GM18508 (cell line): Measurements from ENCODE around the gene TIA1.
"Not testable (repeated sequence)": the region's sequence is repeated elsewhere in the genome, so short reads cannot be mapped to it uniquely, and the experiment has no call there.

ENCODE experiments used
- ATAC-seq: cut with Tn5 transposase; IDR thresholded peaks from one replicate; pipeline ENCODE4 v1.9.1; 2021; ENCODE audit warnings: moderate number of reproducible peaks; ENCODE audit not compliant: insufficient read depth, unreplicated experiment

The TIA1 gene

GRCh38 chr2:70223305-70223704, 25.1 kb downstream of the TIA1 start:
- ATAC-seq: not testable (repeated sequence)

GRCh38 chr2:70214953-70215549, 33.4 kb downstream of the TIA1 start:
- no peak for ATAC-seq

GRCh38 chr2:70214365-70214764, 34.1 kb downstream of the TIA1 start:
- ATAC-seq: no peak

- ATAC-seq: no peak
These were observed 36.0 kb downstream of the TIA1 start for GRCh38 chr2:70212298-70212932.

- no peak for ATAC-seq
These were observed 36.8 kb downstream of the TIA1 start for GRCh38 chr2:70211595-70211994.

GRCh38 chr2:70204452-70204851, 44.0 kb downstream of the TIA1 start:
- no peak for ATAC-seq

GRCh38 chr2:70203086-70203485, 45.3 kb downstream of the TIA1 start:
- no peak for ATAC-seq

- ATAC-seq: no peak
These were observed 46.1 kb downstream of the TIA1 start for GRCh38 chr2:70202236-70202806.

GRCh38 chr2:70201831-70202230, 46.6 kb downstream of the TIA1 start:
- ATAC-seq: no peak

- ATAC-seq: no peak
These were observed 47.1 kb downstream of the TIA1 start for GRCh38 chr2:70201225-70201768.

GRCh38 chr2:70199320-70199864, 49.0 kb downstream of the TIA1 start:
- ATAC-seq: no peak

GRCh38 chr2:70192516-70192915, 55.9 kb downstream of the TIA1 start:
- no peak for ATAC-seq

- no peak for ATAC-seq
These were observed 57.1 kb downstream of the TIA1 start for GRCh38 chr2:70191244-70191735.

- ATAC-seq: peak; percentile 72
These were observed 57.8 kb downstream of the TIA1 start, which contains the start of gene C2orf42 for GRCh38 chr2:70190418-70191243. Gene C2orf42, minus strand, starts transcription at chr2:70191019. Its CDS starts 9,034 bp downstream, at chr2:70181985.

- ATAC-seq: no peak
These were observed 60.0 kb downstream of the TIA1 start for GRCh38 chr2:70188460-70188859.

- ATAC-seq: not testable (repeated sequence)
These were observed 61.3 kb downstream of the TIA1 start for GRCh38 chr2:70187170-70187569.

- no peak for ATAC-seq
These were observed 65.7 kb downstream of the TIA1 start for GRCh38 chr2:70182689-70183088.

GRCh38 chr2:70181363-70181956, 67.0 kb downstream of the TIA1 start:
- no peak for ATAC-seq

- ATAC-seq: no peak
These were observed 74.9 kb downstream of the TIA1 start for GRCh38 chr2:70173520-70173919.
